ENCODE measurements around the gene OSTC.
"Not testable (repeated sequence)": the region's sequence is repeated elsewhere in the genome, so short reads cannot be mapped to it uniquely, and the experiment has no call there.

OSTC gene

DNA sequence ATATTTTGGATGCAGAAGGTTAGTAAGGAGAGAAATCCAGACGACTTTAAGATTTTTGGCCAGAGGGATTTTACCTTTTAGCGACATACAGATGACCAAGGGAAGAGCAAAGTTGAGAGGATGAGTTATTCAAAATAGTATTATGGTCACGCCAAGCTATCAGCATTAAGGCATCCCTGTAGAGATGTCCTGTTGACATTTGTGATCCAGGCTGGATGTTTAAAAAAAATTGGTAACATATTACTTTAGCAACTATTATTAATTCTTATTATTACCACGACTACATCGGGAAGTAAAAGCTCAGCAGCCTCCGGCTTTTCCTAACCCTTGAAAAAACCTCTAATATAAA lies 562 bp upstream of the OSTC start:
- FAIRE-seq: no peak

DNA sequence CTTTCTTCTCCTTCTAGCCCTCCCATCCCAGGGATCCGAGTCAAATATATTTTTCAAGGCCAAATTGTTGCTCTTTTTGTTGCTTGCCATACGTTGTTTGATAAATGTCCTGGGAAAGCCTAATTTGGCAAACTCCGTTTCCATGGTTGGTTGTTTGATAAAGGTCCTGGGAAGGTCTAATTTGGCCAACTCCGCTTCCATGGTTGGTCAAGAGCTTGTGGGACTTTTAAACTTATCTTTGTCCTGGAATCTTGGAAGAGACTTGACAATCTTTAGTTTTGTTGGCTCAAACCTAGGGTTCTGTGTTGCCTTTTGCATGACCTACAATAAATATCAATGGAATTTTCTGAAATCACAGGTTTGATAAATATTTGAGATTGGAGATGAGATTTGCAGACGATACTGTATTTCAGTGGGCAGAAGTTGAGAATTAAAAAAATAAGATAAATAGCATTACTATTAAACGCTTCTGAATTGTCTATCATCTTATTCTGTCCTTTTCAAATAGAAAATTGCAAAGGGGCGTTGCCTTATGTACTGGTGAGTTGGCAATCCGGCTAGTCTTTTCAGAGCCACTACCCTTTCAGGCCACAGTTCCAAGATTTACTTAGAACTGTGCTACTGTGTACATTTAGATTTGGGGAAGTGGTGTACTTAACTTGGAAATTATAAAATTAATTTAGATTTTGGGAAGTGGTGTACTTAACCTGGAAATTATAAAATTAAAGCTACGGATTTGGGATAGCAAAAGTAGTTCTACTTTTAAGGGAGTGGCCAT lies 804 bp downstream of the OSTC start:
- FAIRE-seq: peak; percentile 38

DNA sequence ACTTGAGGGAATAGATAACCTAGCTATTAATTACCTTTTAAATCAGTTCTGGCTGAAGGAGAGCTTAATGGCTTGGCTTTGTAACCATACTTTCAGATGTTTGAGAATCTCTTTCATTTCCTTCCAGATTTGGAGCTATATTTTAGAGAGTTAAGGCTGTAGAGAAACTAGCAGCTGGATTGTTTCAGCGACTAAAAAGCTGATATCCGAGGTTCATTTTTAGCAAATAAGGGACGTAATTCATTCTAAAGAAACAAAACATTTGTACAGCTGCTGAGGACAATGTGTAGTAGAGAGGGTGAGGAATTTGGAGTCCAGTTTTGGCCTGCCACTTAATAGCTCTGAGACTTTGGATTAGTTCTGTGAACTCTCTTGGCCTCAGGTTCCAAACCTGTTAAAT lies 12.2 kb downstream of the OSTC start:
- FAIRE-seq: no peak

DNA sequence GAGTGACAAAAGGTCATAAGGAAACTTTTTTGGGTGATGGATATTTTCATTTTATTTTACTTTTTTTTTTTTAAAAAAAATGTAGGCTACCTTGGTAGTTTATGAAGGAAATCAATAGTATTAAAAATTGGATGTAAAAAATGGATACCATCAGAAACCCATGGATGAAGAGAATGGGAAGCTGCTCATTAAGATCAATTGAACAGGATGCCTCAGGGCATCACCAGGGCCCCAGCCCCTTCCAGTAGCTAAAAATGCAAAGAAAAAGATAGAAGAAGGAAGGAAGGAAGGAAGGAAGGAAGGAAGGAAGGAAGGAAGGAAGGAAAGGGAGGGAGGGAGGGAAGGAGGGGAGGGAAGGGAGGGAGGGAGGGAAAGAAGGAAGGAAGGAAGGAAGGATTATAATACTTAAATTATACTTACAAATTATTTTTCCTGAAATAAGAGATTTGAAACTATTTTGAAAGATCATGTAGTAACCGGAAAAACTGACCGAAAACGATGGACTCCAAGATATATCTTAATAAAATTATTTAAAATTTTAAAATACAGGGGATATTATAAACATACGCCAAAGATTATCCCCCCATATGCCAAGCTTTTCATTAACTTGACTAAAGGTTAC lies 24.1 kb downstream of the OSTC start:
- no peak for FAIRE-seq

DNA sequence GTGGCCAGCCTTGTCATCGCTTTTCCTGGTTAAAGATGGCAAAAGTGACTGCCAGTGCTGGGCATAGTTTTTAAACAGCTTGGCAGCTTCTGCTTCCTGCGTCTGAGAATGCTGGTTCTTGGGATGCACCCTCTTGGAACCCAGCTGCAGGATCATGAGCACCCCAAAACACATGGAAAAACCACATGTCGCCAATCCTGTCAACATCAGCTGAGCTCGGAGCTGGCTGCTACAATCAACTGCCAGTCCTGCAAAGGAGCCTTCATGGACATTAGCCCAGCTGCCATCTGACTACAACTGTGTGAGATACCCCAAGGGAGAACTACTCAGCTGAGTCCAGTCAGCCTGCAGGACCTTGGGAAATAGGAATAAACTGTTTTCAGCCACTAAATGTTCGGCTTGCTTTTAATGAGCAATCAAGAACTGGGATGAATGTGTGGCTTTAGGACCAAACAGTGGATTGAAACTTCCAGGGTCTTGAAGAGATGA lies 31.0 kb downstream of the OSTC start:
- FAIRE-seq: no peak

DNA sequence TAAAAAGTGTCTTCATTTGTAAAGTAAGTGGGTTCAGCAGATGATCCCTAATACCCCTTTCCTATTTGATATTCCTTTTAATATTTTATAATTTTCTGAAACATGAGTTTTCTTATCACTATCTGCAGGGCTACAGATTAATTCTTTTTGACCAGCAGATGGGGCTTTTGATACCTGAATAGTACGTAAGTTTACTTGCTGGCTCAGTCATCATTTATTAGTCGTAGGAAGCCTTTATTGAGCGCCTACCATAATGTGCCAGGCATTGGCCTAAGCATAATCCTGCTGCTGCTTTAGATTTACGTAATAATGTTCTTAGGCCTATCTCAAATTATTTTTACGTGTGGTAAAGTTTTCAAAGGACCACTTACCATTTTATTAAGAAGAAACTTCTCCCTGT lies 33.1 kb downstream of the OSTC start:
- no peak for FAIRE-seq

DNA sequence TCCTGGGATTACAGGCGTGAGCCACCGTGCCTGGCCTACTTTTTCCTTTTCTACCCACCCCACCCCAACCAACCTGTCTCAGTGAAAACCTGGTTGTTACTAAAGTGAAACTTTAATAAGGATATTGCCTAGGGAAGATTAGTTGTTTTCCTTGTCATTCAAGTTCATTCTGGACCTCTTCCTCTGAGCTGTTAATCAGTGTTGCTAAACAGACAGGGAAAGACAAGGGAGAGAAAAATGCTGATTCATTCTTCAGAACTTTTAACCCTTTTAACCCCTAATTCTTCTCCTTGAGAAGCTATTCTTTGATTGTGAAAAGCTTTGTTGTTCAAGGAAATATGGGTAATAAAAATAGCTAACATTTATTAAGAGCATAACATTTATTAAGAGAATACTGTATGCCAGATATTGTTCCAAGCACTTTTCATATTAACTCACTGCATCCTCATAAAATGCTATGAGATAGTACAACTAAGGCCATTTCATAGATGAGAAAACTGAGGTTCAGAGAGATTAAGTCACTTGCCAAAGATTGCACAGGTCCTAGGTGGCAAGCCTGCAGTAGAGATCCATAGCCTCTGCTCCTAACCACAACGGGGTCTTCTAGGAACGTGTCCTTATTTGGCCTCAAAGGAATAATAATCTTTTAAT lies 34.8 kb downstream of the OSTC start:
- FAIRE-seq: no peak

DNA sequence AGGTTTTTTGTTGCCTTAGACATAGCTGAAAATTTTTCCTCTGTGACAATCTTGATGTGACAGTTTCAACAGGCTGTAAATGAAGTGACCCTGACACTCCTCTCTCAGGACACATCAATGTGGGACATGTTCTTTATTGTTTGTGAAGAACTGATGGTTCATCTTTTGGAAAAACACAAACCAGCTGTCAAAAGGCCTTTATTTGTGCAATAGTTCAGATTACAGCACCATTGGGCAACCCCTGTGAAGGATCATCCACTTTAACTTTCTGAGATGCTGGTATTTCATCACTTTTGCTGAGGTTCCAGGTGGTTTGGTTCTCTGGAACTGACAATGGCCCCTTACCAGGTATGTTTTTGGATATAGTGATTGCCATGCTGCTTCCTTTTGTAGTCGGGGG lies 40.3 kb downstream of the OSTC start:
- no peak for FAIRE-seq

DNA sequence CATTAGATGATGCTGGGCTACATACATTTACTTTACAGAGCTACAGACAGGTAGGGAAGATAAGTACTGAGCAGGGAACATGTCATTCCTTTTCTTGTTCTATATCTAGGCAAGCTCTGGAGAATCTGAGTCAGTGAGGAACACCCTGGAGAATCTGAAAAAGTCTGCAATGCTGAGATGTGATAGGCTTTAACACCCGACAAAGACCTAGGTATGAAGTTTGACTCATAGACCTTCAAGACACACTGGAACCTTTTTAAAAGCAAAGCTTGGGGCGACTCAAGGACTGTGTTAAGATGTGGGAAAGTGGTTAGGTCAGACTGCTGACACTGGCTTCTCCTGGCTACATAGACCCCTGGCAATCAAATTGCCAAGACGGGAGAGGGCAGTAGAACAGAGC lies 42.8 kb downstream of the OSTC start:
- FAIRE-seq: no peak

DNA sequence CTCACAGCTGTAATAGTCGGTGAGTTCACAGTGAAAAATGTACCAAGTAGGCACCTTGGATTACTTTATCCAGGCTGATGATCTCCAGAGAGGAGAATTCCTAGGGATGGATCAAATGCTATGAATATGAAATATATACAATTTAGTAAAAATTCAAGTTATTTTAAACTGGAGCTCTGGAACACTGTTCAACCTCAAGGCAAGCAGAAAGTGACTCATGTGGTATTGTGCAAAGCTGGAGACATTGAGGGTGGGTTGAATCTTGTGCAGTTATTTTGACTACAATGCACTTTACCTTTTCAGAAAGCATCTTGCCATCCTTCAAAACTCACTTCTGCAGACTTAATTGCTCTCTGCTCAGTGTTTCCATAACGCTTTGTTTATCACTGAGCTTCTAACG lies 43.4 kb downstream of the OSTC start:
- FAIRE-seq: no peak

DNA sequence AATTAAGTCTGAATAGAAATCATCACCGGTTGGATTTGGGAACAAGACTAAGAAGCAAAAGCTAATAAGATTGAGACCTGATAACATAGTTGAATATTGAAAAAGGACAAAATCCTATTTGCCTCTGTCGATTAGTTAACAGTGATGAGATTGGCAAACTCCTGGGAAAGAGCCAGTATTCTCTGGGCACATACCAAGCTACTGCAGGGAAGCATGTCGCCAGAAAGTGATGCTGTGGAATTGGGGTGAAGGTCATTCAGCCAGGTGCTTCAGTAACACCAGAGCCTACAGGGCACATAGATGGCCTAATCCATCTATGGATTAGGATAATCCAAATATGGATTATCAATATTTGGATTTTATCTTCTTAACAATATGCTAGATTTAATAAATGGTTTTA lies 44.0 kb downstream of the OSTC start:
- no peak for FAIRE-seq

DNA sequence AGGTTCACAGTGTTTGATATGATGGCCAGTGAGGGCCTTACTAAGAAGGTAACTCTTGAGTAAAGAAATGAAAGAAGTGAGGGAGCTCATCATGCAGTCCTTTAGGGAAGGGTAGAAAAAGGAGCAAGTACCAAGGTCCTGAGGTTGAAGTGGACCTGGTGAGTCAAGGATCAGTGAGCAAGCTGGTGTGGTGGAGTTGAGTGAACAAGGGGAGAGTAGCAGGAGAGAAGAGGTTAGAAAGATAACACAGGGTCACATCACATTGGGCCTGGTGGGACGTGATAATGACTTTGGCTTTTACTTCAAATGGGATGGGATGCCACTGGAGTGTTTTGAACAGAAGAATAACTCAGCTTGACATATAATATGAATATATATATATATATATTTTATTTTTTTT lies 44.7 kb downstream of the OSTC start:
- no peak for FAIRE-seq

DNA sequence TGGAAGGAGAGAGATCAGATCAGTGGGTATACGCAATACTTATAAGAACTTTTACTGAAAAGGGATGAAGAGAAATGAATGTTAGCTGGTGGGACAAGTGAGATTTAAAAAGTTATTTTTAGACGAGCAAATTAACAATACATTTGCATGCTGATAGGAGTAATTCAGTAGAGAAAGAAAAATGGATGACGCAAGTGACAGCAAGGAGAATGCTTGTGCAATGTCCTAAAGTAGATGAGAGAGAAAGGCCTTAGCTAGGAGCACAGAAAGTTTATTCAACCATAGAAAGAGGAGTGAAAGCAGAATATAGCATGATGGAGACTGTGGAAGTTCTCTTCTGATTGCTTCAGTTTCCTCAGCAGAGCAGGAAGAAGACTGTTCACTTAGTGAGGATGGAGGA lies 45.8 kb downstream of the OSTC start:
- FAIRE-seq: no peak

DNA sequence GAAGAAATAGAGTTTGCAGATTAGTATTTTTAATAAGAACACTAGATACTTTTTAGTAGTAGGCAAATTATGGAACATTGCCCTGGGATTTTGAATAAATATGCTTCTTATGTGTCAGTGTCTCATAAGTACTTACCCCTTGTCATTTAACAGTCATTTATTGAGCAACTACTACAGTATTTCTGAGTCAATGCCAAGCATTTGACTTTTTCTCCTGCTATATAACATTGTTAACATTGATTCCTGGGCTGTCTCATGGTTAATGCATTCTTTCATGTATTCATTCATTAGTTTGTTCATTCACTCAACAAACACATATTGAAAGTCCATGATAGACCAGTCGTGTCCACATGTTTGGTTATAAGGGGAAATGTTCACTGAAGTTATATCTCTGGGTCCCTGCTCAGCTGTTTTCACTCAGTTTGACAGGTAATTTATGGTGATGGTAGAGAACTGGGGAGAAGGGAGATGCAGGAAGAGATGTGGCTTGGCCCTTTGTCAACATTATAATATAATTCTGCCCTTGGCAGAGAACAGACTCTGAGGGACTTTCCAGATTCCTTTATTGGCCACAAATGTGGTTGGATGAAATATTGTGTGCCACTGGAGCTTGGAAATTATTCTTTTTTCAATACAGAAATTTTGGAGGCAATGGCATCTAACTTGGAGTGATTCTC lies 49.8 kb downstream of the OSTC start:
- no peak for FAIRE-seq

DNA sequence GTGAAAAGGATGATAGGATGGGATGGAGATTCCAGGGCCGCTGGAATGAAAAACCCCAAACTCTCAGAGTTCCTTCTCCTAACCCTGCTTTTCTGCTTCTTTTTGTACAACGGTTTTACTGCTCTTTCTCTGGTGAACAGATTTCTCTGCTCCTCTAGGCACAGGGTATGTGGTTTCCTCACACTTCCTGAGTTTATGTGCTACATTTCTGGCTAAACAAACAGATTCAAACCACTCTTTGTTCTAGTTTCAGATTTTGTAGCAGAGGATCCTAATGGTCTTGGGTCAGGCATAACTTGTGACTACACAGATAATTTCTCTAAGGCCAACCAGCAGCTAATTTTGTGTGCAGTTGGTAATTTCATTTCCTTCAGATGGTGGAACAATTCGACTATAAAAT lies 52.6 kb downstream of the OSTC start:
- no peak for FAIRE-seq

DNA sequence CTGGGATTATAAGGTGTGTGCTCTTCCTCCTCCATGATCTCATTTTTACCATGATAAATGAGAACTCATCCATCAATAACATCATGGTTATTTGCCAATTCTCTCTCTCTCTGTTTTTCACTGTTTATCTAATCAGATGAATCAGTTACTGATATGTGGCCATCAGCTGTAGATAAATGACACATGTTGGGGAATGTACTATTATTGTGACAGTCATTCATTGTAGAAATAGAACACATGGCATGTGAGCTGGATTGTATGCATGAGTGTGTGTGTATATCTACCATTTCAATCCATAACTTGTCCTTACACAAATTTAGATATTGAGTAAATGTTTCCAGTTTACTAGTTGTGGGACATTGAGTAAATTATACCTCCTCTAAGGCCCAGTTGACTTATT lies 53.0 kb downstream of the OSTC start:
- no peak for FAIRE-seq

DNA sequence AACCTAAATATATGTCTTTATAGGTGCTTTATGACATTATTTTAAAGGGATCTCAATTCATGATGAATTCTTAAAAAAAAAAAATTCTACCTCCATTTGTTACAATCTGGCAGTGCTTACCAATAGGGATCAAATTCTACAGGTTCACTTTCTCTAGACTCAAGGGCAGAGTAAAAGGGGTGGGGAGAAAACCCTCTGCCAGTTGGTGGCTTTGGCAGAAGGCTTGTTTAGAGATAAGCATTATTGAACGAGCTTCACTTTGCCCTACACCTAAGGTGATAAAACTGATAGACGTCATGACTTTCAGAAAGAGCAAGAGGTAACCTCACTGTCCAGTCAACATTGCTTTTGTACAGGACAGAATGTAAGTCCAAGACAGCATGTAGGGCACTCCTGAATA lies 53.6 kb downstream of the OSTC start:
- FAIRE-seq: no peak

DNA sequence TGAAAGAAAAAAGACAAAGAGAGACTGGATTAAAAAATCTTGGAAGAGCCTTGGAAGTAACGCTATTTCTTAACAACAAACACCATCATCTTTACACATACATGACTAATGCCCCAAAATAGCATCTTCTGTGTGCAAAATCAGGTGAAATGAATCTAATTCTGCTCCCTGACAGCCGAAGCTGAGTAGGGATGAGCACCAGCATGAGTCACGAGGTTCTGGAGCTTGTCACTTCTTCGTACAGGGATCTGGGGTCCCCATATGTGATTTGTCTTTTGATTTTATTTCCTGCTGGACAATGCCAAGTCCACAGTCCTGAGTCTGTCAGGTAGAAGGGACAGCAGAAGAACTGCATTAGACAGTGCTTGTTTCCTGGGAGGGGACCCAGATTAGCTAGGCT lies 55.9 kb downstream of the OSTC start:
- no peak for FAIRE-seq

DNA sequence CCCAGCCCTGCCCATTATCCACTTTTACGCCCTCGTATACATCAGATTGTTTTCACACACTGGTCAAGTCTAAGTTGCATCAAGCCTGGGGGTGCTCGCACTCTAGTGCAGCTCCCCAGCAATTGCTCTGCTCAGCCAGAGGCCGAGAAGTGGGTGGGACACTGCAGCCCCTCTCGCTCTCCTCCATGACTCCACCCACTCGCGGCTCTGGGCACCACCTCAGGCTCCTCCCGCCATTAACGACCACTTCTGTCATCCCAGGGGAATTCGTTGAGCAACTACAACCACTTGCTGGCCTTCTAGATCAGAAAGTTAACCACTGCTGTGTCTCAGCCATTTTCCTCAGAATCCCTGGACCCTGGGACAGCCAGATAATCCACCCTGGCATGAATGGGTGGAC lies 58.8 kb downstream of the OSTC start:
- no peak for FAIRE-seq

DNA sequence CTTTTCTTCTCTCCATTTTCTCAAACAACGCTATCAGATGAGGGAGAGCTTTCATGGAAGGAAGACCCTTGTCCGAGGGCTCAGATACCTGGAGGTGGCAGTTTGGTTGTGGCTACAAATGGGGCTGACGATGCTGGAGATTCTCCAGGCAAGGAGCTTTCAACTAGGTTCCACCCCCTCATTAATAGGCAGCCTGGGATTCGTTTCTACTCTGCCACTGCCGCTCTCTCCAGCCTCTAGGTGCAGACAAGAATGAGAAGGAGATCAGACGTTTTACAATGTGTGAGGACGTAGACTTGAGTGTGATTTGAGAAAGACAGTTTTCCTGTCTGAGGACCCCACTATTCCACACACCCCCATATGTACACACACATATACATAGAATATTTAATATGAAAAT lies 59.3 kb downstream of the OSTC start:
- FAIRE-seq: no peak

DNA sequence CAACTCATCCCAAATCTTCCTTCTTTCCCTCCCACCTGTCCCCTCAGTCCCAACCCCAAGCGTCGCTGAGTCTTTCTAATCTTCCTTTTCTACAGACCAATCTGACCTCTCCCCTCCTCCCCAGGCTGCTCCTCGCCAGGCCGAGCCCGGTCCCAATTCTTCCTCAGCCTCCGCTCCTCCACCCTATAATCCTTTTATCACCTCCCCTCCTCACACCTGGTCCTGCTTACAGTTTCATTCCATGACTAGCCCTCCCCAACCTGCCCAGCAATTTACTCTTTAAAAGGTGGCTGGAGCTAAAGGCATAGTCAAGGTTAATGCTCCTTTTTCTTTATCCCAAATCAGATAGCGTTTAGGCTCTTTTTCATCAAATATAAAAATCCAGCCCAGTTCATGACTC lies 60.2 kb downstream of the OSTC start:
- not testable (repeated sequence) for FAIRE-seq

DNA sequence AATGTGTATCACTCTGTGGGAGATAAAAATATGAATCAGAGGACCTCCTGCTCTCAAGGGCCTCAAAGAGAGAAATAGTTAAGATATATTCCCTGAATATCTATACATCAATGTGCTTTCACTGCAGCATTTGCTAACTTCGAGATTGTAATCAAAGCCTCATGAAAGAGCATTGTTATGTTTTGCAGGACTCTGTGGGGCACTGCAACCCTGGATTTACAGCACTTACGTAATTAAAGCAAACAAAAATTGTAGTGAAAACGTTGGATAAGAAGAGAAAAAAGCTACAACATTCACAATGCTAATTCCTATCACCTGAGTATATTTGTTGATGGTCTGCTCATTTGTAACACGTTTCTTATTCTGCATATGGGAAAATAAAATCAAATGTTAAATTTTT lies 64.5 kb downstream of the OSTC start:
- FAIRE-seq: no peak

DNA sequence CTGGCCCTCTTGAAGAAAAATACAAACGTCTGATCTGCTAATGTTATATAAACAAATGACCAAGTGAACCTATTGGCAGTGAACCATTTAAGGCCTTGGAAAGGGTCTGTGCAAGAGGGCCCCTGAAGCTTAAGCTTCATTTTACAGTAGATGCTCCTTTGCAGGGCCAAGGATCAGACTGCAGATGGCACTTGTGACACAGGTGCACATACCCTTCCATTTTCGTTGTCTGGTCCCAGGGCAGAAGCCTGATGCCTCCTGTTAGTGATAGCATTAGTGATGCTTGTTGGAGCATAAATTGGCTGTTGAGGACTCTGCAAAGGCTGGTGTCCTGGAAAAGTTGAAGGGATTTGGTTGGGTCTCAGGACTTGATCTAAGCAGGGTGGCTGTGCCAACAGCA lies 65.9 kb downstream of the OSTC start:
- no peak for FAIRE-seq

DNA sequence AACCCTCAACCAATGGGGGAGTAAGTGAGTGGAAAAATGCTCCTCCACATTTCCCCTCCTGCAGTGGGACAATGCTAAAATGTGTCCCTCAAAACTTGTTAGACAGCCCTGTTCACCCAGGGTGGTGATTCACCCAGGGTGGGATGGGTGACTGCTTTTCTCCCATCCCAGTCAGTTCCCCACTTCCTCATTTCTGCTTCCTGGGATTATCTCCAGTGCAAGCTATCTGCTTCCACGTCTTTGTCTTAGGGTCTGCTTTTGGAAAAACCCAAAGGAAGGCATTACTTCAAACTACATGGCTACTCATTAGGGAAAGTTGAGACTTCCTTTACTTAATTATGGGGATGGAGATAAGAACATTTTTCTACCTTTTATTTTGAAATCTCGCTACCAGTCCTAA lies 67.0 kb downstream of the OSTC start:
- no peak for FAIRE-seq

Data from colon (tissue), 2 donors.